Keratinocyte (primary cell): ENCODE measurements around the gene CLSTN2.

Experiments used
- EZH2 ChIP-seq: IDR thresholded peaks from one replicate; pipeline ENCODE4 v1.6.1; 2012; ENCODE audit warnings: inconsistent platforms, mild to moderate bottlenecking, low read length, moderate library complexity
- TF ChIP-seq, protein P1 (sequence below), 3 experiments: IDR thresholded peaks in 1 of 3; conservative IDR thresholded peaks in 1 of 3; optimal IDR thresholded peaks in 1 of 3; 2 replicates in 2 of 3; 3 replicates in 1 of 3; pipeline versions ENCODE3 to v1.5.1; 2011; ENCODE audit warnings: low read length in 3 of 3, mild to moderate bottlenecking in 3 of 3, moderate library complexity in 2 of 3, control low read depth in 1 of 3, inconsistent platforms in 1 of 3; ENCODE audit not compliant: insufficient read depth in 2 of 3; ENCODE audit errors: extremely low read depth in 1 of 3

DNA sequence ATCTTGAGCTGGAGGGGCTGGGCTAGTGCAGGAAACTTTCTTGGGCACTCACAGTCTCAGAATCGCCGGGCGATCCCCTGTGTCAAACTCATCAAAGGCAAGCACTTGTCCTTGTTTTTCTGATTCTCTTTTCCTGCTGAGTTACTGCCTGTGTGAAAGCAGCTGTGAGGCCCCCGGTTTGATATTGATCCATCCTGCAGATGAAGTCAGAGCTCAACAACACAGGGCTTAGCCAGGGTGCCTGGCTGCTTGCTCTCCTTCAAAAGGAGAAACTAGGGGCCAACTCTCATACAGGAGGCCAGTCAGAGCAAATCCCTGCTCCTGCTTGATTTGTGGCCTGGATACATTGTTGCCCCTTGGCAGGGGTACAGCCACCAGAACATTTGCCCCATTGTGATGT, 22.9 kb downstream of the CLSTN2 start:
- TF ChIP-seq, protein P1, sequence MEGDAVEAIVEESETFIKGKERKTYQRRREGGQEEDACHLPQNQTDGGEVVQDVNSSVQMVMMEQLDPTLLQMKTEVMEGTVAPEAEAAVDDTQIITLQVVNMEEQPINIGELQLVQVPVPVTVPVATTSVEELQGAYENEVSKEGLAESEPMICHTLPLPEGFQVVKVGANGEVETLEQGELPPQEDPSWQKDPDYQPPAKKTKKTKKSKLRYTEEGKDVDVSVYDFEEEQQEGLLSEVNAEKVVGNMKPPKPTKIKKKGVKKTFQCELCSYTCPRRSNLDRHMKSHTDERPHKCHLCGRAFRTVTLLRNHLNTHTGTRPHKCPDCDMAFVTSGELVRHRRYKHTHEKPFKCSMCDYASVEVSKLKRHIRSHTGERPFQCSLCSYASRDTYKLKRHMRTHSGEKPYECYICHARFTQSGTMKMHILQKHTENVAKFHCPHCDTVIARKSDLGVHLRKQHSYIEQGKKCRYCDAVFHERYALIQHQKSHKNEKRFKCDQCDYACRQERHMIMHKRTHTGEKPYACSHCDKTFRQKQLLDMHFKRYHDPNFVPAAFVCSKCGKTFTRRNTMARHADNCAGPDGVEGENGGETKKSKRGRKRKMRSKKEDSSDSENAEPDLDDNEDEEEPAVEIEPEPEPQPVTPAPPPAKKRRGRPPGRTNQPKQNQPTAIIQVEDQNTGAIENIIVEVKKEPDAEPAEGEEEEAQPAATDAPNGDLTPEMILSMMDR (optimal IDR thresholded peaks at IDR 0.05 in 1 of 3, IDR thresholded peaks at IDR 0.05 in 1 of 3, conservative IDR thresholded peaks at IDR 0.05 in 1 of 3; ENCODE audit: extremely low read depth in 1 of 3, insufficient read depth in 2 of 3, low read length in 3 of 3), result no peak
- TF ChIP-seq EZH2, result no peak
